GM12878 (cell line): ENCODE measurements around the gene SETBP1.

Source experiments
- CEBPB ChIP-seq, 2 experiments: fragments of 150-350 bp in 1 of 2; IDR thresholded peaks; 2 replicates each; pipeline ENCODE4 v1.6.1; 2012 to 2014; ENCODE audit warnings: low read depth in 2 of 2, low read length in 2 of 2, borderline replicate concordance in 1 of 2, inconsistent platforms in 1 of 2
- EP300 ChIP-seq, 2 experiments: fragments of 150-350 bp in 1 of 2; IDR thresholded peaks; 2 replicates each; pipeline ENCODE4 v1.6.1; 2011 to 2012; ENCODE audit warnings: low read depth in 2 of 2, low read length in 2 of 2, borderline replicate concordance in 1 of 2, improper control_type of control experiment in 1 of 2, inconsistent platforms in 1 of 2; ENCODE audit not compliant: control insufficient read depth in 1 of 2

DNA sequence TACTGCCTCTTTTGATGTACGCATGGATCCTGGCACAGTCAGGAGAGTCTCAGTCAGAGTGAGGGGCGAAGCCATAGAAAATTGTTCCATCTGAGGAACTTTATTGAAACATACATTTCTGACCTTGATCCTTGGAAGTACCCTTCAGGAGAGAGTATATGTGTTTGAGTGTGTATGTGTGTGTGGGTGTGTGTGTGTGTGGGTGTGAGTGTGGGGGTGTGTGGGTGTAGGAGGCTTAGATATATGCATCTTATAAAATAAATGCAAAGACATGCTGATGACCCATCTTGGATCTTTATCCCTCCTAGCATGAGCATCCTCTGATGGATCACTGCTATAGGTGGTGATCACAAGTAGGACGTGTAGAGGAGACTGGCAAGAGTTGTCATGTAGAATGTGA lies 93.5 kb downstream of the SETBP1 start:
- no peak for TF ChIP-seq EP300 (IDR thresholded peaks at IDR 0.05; ENCODE audit: borderline replicate concordance in 1 of 2, control insufficient read depth in 1 of 2, low read depth in 2 of 2, low read length in 2 of 2)
- TF ChIP-seq CEBPB (IDR thresholded peaks at IDR 0.05; ENCODE audit: borderline replicate concordance in 1 of 2, low read depth in 2 of 2, low read length in 2 of 2), result no peak
